ENCODE data around the gene EXPH5. TPM values are rescaled to one million over a fixed set of nuclear protein-coding genes. Genes with fewer than 3 reads are reported as not detected.

EXPH5 gene
- total RNA-seq, 1 experiment from 2014 or later = 18.3 TPM

- H3K4me2 ChIP-seq (ENCODE audit: low read length) = no peak overlapping the region
- no TSS peak for BruUV-seq (replicated peaks)
- no peak overlapping the region for H3K9ac ChIP-seq (ENCODE audit: low read length)
- ChIA-PET POLR2A (no interaction called here), RAD21 (ENCODE audit: low non-redundant PET in 1 of 2, low total read pairs in 2 of 2, uncharacterized antibody in 2 of 2, unreplicated experiment in 2 of 2) (no interaction called here), CTCF (no interaction called here)
- TF ChIP-seq EZH2 (IDR thresholded peaks at IDR 0.05) (no peak), RAD21 (IDR thresholded peaks at IDR 0.05; ENCODE audit: low read depth) (no peak), YY1 (IDR thresholded peaks at IDR 0.05; ENCODE audit: extremely low read depth, insufficient replicate concordance, low read depth, low read length) (no peak), CBX3 (IDR thresholded peaks at IDR 0.05; ENCODE audit: low read depth) (no peak), POLR2AphosphoS5 (IDR thresholded peaks at IDR 0.05; ENCODE audit: low read depth, low read length) (no peak), ATF3 (IDR thresholded peaks at IDR 0.05) (no peak)
- H3K36me3 ChIP-seq (ENCODE audit: control insufficient read depth in 1 of 2, insufficient read depth in 2 of 2, low read length in 2 of 2) = no peaks in the 10 kb centered on the region
- H3K9me3 ChIP-seq (ENCODE audit: control insufficient read depth in 1 of 2, insufficient read depth in 1 of 2, low read depth in 1 of 2, low read length in 2 of 2) = no peaks in the 10 kb centered on the region
- no peak overlapping the region for H2AFZ ChIP-seq (ENCODE audit: low read depth, low read length, poor library complexity, severe bottlenecking)
- no peaks in the 10 kb centered on the region for H3K4me1 ChIP-seq (ENCODE audit: control insufficient read depth in 1 of 2, insufficient read depth in 2 of 2, low read length in 2 of 2)
- no peaks in the 10 kb centered on the region for H3K9me2 ChIP-seq (ENCODE audit: insufficient read depth)
- no peak for ATAC-seq
- H4K20me1 ChIP-seq (ENCODE audit: insufficient read depth) = no peaks in the 10 kb centered on the region
- DNase-seq (ENCODE audit: low read depth, low spot score) = no peak
- H3K27me3 ChIP-seq (ENCODE audit: insufficient read depth, low read length) = no peaks in the 10 kb centered on the region
- H3K79me2 ChIP-seq (ENCODE audit: insufficient read depth, low read length) = no peaks in the 10 kb centered on the region
- H3K4me3 ChIP-seq (replicated peaks in 1 of 2; ENCODE audit: low read depth in 1 of 2, low read length in 2 of 2) = no peak overlapping the region
- intact Hi-C loops (cut with micrococcal nuclease) = no loop called here
- H3K27ac ChIP-seq (ENCODE audit: low read depth, low read length) = no peak overlapping the region
These were observed 68.4 kb downstream of the EXPH5 start for GRCh38 chr11:108525161-108525560.

- ATAC-seq (no peak), DNase-seq (ENCODE audit: low read depth, low spot score) (no peak)
- H3K4me1 ChIP-seq (ENCODE audit: control insufficient read depth in 1 of 2, insufficient read depth in 2 of 2, low read length in 2 of 2) = no peaks in the 10 kb centered on the region
- intact Hi-C loops (cut with micrococcal nuclease) = no loop called here
- no peaks in the 10 kb centered on the region for H4K20me1 ChIP-seq (ENCODE audit: insufficient read depth)
- no peak overlapping the region for H2AFZ ChIP-seq (ENCODE audit: low read depth, low read length, poor library complexity, severe bottlenecking)
- H3K27ac ChIP-seq (ENCODE audit: low read depth, low read length) = no peak overlapping the region
- H3K9me3 ChIP-seq (ENCODE audit: control insufficient read depth in 1 of 2, insufficient read depth in 1 of 2, low read depth in 1 of 2, low read length in 2 of 2) = no peaks in the 10 kb centered on the region
- H3K27me3 ChIP-seq (ENCODE audit: insufficient read depth, low read length) = no peaks in the 10 kb centered on the region
- no TSS peak for BruUV-seq (replicated peaks)
- H3K36me3 ChIP-seq (ENCODE audit: control insufficient read depth in 1 of 2, insufficient read depth in 2 of 2, low read length in 2 of 2) = no peaks in the 10 kb centered on the region
- no peak overlapping the region for H3K9ac ChIP-seq (ENCODE audit: low read length)
- H3K4me3 ChIP-seq (replicated peaks in 1 of 2; ENCODE audit: low read depth in 1 of 2, low read length in 2 of 2) = no peak overlapping the region
- TF ChIP-seq SRF (IDR thresholded peaks at IDR 0.05; ENCODE audit: low read depth) (no peak), EZH2phosphoT487 (IDR thresholded peaks at IDR 0.05; ENCODE audit: borderline replicate concordance) (no peak), ELF1 (IDR thresholded peaks at IDR 0.05; ENCODE audit: borderline replicate concordance, low read depth) (no peak), ZFX (IDR thresholded peaks at IDR 0.05) (no peak), TCF7L2 (IDR thresholded peaks at IDR 0.05; ENCODE audit: borderline replicate concordance, extremely low read depth, insufficient read depth, insufficient read length) (no peak), JUND (IDR thresholded peaks at IDR 0.05) (no peak), EGR1 (IDR thresholded peaks at IDR 0.05; ENCODE audit: low read depth) (no peak), YY1 (IDR thresholded peaks at IDR 0.05; ENCODE audit: extremely low read depth, insufficient replicate concordance, low read depth, low read length) (no peak), CEBPB (IDR thresholded peaks at IDR 0.05; ENCODE audit: low read depth) (no peak), ZBTB33 (IDR thresholded peaks at IDR 0.05; ENCODE audit: extremely low read depth, insufficient replicate concordance, low read length) (no peak), RAD21 (IDR thresholded peaks at IDR 0.05; ENCODE audit: low read depth) (no peak), FOSL1 (IDR thresholded peaks at IDR 0.05; ENCODE audit: low read depth) (no peak), POLR2A (IDR thresholded peaks at IDR 0.05; ENCODE audit: borderline replicate concordance, extremely low read depth, insufficient read depth, insufficient read length) (no peak), CBX3 (IDR thresholded peaks at IDR 0.05; ENCODE audit: low read depth) (no peak)
- POLR2A ChIA-PET = no interaction called here
- no peaks in the 10 kb centered on the region for H3K79me2 ChIP-seq (ENCODE audit: insufficient read depth, low read length)
- no peak overlapping the region for H3K4me2 ChIP-seq (ENCODE audit: low read length)
- RAD21 ChIA-PET (ENCODE audit: low non-redundant PET in 1 of 2, low total read pairs in 2 of 2, uncharacterized antibody in 2 of 2, unreplicated experiment in 2 of 2) = no interaction called here
- H3K9me2 ChIP-seq (ENCODE audit: insufficient read depth) = no peaks in the 10 kb centered on the region
- CTCF ChIA-PET = no interaction called here
These were observed 69.1 kb downstream of the EXPH5 start for GRCh38 chr11:108524422-108524821.

Measured in HCT116 (cell line).